ENCODE results near the gene RNU6-9.

The RNU6-9 gene

DNA sequence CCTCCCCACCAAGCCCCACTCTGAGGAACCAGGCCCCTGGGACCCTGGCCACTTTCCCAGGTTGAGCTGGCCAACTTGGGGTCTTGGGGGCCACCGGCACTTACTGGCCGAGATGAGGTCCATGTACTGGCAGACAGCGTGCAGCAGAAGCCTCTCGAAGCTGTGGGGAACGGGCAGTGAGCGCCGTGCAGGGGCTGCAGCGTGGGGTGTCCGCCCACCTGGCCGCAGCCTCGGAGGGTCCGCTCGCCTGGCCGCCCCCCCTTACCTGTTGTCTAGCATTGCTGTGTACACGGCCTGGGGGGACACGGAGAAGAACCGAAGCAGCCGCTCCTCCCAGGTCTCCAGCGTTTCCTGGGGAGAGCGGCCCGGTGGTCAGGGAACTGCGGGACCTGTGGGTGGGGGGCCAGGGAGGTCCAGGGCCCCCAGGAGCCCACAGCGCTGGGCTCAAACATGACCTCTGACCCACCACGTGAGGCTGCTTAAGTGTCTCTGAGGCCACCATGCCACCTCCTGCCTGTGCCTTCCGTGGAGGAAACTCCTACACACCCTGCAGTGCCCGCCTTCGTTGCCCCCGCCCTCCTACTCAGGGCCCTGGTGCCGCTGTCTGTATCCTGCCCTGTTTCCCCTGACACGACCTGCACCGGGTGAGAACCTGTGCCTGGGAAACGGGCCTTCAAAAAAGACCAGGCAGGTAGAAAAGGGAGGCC lies 6.2 kb downstream of the RNU6-9 start:
- DNase-seq (ENCODE audit: low read depth), result no peak

DNA sequence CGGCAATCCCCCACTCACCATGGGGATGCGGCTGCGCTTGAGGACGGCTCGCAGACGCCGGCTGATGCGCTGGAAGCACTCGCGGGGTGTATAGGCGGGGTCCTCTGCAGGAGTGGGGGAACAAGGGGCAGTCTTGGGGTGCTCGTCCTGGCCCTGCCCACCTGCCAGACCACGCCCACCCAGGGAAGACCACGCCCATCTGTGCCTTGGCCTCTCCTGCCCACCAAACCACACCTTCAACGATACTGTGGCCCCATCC lies 6.7 kb downstream of the RNU6-9 start:
- DNase-seq (ENCODE audit: low read depth), result no peak

DNA sequence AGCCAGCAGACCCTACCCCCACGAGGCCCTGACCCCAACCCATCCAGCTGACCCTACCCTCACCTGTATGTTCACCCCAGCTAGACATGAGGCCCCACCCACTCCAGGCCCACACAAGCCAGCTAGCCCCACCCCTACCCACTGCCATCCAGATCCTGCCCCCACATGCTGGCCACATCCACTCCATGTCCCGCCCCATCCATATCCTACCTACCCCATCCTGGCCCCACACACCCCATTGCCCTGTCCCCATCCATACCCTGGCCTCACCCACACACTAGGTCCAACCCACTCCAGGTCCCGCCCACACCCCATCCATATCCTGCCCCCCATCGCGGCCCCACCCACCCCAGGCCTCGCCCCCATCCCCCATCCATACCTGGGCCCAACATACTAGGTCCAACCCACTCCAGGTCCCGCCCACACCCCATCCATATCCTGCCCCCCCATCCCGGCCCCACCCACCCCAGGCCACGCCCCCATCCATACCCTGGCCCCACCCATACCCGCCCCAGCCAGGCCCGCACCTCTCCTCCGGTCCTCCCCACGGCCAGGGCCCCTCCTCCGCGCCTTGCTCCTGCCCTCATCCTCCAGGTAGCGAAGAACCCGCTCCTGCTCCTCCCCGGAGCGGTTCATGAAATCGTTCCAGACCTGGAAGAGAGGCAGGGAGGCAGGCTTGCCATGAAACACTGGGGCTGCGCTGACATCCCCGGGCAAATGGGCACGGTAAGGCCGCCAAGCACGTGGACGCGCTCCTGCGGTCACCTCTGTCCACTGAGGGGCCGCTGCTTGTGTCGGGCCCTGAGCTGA lies 7.2 kb downstream of the RNU6-9 start:
- no peak for DNase-seq (ENCODE audit: low read depth)

DNA sequence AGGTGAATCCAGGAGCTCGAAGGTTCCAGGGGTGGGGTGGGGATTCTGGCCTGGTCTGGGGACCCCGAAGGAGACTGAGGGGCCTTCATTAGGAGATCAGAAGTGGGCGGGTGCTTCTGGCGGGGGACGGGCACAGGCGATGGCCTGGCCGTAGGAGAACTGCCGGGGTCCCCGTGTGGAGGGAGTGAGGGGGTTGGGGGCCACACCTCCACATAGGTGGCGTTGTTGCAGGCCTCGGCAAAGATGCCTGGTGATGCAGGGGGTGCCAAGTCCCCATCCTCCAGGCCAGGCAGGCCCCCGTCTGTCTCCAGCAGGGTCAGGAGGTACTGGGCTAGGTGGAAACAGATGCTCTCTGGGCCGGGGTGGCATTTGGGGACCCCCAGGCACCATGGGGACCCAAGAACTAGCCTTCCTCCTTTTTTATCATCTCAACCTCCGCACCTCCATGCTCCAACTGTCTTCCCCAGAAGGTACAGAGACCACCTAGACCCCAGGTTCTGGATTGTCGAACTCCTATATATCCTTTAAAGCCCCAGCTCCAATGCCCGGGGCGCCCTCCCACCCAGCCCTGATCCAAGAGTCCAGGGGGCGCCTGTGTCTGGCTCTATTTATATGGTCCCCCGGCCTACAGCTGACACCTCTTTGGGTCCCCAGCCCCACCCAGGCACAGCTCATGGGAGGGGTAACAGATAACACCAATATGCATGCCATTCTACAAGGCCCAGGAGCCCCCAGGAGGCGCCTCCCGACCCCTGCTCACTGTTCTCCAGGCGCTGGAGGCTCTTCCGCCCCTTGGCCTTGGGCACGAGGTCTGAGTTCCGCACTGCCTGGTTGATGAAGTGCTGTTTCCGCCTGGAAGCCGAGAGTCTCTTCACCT lies 8.2 kb downstream of the RNU6-9 start:
- no peak for DNase-seq (ENCODE audit: low read depth)

DNA sequence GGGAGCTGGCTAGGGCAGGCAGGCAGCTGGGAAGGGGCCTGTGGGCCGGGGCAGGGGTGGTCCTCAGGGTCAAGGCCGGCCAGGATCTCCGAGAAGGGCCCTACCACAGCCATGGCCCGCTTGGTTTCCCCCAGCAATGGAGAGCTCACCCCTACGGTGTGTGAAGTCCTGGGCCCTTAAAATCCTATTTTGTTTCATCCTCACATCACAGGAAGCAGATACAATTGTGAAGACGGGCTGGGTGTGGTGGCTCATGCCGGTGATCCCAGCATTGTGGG lies 8.7 kb downstream of the RNU6-9 start:
- DNase-seq (ENCODE audit: low read depth), result no peak

DNA sequence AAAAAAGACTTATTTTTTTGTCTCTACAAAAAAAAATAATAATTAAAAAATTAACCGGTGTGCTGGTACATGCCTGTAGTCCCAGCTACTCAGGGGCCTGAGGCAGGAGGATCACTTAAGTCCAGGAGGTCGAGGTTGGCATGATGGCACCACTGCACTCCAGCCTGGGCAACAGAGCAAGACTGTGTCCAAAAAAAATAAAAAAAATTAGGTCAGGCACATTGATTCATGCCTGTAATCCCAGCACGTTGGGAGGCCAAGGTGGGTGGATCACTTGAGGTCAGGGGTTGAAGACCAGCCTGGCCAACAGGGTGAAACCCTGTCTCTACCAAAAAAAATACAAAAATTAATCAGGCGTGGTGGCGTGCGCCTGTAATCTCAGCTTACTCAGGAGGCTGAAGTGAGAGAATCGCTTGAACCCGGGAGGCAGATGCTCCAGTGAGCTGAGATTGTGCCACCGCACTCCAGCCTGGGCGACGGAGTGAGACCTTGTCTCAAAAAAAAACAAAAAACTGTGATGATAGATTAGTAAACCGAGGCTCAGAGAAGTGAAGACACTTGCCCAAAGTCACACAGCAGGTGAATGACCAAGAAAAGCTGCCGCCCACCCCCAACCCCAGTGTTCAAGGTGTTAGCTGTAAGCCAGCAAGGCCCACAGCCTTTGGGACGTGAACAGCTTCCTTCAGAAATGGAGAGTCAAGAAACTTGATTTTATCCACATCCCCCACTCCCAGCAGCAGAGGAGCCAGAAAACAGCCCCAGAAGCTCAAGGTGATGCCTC lies 9.4 kb downstream of the RNU6-9 start:
- DNase-seq (ENCODE audit: low read depth), result no peak

DNA sequence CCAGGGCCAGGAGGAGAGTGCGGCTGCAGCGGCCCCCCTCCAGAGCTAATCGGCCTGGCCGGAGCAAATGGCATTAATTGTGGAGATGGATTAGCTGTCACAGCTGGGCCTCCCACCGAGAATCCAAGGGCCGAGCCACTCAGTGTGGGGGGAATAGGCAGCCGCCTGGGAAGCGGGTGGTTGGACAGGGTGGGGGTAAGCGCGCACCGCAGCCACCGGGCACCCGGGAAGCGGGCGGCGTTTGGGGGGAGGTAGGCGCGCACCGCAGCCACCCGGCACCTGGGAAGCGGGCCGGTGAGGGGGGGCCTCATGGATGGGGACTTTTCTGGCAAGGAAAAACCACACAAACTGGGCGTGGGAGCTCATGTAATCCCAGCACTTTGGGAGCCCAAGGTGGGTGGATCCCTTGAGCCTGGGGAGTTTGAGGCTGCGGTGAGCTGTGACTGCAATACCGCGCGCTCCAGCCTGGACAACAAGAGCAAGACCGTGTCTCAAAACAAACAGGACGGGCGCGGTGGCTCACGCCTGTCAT lies 10.0 kb downstream of the RNU6-9 start:
- no peak for DNase-seq (ENCODE audit: low read depth)

DNA sequence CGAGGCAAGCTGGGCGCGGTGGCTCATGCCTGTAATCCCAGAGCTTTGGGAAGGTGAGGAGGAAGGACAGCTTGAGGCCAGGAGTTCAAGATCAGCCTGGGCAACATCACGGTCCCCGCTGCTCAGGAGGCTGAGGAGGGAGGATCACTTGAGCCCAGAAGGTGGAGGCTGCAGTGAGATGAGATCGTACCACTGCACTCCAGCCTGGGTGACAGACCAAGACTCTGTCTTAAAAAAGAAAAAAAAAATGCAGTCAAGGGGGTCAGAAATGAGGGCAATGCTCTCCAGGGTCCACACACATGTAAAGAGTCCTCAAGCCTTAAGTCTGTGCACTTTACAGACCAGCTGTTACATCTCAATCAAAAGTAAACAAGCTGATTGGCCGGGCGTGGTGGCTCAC lies 11.3 kb downstream of the RNU6-9 start:
- no peak for DNase-seq (ENCODE audit: low read depth)

DNA sequence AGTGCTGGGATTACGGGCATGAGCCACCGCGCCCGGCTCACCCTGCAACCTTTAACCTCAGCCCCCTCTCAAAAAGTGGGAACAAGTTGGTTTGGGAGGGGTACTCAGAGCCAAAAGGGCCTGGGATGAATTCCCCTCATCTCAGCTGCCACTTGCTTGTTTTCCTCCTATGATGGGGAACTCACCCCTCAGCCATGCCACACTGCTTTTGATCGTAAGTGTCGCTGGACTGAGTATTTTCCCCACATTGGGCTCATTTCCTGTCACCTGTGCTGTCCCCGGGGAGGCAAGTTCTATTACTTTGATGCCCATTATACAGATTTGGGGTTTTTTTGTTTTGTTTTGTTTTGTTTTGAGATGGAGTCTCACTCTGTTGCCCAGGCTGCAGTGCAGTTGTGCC lies 13.2 kb downstream of the RNU6-9 start:
- no peak for DNase-seq (ENCODE audit: low read depth)

DNA sequence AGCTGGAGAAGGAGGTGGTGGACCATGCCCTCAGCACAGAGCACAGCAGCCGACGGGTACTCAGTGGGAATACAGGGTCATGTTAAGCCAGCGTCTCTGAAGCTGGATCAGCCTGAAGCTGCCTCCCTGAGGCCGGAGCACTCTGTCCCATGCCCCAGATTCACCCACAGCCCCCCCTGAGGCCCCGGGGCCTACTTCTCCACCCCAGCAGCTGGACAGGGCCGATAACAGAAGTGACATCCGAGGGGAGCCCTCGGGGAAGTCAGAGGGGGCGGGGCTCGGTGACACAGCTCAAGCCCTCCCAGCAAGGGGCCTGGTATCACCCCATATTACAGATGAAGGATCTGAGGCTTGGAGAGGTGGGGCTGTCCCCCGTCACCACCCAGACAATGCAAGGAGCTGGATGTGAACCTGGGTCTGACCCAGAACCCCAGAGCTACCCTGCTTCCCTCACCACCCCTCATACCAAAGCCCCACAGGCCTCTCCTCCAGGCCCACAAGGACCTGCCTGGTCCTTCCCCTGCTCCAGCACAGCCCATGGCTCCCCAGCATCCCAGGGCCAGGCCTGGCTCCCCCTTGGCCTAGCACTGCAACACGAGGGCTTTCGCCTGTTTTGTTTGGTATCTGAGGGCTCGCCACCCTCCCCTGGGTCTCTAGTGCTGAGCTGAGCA lies 14.0 kb downstream of the RNU6-9 start:
- DNase-seq (ENCODE audit: low read depth), result no peak

DNA sequence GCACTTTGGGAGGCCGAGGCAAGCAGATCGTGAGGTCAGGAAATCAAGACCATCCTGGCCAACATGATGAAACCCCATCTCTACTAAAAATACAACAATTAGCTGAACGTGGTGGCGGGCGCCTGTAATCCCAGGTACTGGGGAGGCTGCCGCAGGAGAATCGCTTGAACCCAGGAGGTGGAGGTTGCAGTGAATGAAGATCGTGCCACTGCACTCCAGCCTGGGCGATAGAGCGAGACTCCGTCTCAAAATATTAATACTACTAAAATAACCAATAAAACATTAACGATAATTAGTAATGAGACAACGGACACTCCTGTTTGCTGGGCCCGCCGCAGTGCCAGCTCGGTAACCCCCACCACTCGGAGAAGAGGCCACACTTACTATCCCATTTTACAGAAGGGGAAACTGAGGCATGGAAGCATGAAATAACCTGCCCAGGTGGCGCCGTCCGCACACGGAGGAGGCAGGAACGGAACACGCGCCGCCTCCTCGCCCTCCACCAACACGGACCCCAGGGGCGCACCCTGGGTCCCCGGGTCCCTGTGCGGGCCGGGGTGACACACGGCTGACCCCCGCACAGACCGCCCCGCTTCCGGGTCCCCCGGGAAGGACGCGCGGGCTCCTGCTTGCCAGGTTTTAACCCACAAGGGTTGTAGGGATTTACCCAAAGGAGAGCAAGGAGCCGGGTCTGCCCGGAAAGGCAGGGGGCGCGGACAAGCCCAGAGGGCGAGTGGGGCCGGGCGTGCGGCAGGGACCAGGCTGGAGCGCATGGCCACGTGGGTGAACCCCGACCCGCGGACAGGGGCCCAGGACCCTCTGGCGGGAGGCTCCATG lies 18.1 kb downstream of the RNU6-9 start:
- DNase-seq (ENCODE audit: low read depth), result no peak

DNA sequence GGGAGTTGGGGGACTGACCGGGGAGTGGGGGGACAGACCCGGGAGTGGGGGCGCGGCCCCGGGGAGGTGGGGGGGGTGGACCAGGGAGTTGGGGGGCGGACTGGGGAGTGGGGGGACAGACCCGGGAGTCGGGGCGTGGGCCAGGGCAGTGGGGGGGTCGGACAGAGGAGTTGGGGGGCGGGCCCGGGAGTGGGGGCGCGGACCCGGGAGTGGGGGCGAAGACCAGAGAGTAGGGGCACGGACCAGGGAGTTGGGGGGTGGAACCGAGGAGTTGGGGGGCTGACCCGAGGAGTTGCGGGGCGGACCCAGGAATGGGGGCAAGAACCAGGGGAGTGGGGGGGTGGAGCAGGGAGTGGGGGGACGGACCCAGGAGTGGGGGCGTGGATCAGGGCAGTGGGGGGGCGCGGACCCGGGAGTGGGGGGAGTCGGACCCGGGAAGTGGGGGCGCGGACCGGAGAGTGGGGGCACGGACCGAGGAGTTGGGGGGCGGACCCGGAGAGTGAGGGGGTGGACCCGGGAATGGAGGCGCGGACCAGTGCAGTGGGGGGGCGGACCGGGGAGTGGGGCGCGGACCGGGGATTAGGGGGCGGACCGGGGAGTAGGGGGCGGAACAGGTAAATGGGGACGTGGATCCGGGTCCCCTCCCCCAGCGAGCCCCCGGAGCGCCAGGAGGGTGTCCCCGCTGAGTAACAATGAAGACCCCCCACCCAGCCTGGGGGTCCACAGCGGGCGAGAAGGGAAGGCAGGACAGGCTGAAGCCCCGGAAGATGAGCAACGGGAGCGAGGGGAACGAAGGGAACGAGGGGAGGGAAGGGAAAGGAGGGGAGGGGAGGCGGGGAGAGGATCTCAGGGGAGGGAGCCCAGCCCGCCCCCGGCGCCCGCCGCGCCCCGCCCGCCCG lies 19.1 kb downstream of the RNU6-9 start:
- DNase-seq (ENCODE audit: low read depth), result no peak

DNA sequence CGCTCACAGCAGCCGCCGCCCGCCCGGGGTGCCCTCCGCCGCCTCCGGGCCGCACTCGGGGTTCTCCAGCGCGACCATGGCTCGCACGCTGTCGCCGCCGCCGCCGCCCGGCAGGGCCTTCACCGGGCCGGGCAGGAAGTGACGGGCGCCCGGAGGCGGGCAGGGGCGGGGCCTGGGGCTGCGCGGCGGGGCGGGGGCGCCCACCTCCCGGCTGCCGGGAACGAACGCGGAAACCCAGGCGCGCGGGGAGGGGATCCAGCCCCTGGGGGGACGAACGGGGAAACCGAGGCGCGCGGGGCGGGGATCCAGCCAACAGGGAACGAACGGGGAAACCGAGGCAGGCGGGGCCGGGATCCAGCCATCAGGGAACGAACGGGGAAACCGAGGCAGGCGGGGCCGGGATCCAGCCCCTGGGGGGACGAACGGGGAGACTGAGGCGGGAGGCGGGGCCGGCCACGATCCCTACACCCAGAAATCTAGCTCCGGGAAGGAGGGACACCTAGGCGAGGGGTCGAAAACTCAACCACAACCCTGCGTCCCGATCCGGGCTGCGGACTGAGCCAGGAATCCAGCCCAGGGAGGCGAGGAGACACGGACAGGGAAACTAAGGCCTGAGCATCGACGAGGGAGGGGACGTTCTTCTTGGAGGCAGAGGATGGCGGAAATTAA lies 19.9 kb downstream of the RNU6-9 start, which contains the start of gene R3HDM4:
Gene R3HDM4 (minus strand): TSS at position 140 of the 669 bp plus-strand sequence. CDS start 62 bp downstream, at position 78.
- DNase-seq (ENCODE audit: low read depth), result peak; percentile 86

DNA sequence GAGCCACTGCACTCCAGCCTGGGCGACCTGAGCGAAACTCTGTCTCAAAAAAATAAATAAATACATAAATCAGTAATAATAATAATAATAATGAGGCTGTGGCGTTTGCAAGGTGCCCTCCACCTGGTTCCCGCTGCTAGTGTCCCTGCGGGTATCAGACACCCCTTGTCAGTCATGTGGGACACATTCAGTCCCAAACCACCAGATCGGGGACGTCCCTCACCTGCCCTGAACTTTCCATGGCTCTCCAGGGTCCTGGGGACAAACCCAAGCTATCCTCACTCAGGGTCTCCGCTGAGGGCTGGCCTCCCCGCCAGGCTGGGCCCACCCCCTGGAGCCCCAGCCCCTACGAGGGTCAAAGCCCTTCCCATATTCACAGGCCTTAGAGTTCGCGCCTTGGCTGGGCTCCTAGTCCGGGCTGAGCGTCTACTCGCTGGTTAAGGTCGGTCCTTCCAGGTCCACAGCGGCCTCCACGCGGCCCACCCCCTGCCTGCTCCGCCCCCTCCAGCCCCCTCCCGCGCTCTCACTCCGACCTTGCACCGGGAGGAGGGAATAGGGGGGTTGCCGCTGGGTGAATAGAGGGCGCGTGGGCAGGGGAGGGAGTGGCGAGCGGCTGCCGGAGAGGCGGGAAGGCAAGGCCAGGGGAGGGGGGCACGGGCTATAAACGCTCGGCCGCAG lies 23.5 kb downstream of the RNU6-9 start:
- DNase-seq (ENCODE audit: low read depth), result peak; percentile 41

DNA sequence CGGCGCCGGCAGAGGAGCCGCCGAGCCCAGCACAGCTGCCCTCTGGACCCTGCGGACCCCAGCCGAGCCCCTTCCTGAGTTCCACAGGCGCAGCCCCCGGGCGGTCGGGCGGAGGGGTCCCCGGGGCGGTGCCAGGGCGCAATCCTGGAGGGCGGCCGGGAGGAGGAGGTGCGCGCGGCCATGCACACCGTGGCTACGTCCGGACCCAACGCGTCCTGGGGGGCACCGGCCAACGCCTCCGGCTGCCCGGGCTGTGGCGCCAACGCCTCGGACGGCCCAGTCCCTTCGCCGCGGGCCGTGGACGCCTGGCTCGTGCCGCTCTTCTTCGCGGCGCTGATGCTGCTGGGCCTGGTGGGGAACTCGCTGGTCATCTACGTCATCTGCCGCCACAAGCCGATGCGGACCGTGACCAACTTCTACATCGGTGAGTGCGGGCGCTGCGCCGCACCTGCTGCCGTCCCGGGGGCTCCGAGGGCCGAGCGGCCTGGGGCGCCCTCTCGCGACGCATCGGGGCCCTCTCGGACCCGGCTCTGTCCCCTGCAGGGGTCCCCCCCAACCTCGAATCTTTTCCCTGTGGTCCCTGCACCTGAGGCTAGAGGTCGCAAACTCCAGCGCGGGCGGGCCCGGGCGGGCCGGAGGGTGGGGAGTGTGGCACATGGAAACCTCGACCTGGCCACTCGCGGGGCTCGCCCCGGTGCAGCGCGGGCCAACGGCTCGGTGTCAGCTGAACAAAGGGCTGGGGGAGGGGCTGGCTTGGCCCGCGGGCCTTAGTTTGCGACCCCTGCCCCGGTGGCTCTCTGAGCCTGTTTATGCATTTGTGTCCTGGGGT lies 24.3 kb downstream of the RNU6-9 start, which contains the start of gene KISS1R:
Gene KISS1R (plus strand): TSS at position 11 of the 829 bp plus-strand sequence. CDS start 170 bp downstream, at position 181.
- DNase-seq (ENCODE audit: low read depth), result peak; percentile 45

DNA sequence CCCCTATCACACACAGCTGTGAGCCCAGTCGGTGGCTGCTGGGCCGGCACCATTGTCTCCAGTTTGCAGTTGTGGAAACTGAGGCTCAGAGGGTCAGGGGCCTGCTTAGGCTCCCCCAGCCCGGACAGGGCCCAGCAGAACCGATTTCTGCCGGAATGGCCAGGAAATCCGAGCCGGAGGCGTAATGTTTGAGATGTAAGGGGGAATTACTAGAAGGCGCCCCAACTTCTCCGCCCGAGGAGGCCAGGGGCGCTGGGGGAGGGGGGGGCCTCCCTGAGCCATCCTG lies 24.8 kb downstream of the RNU6-9 start:
- DNase-seq (ENCODE audit: low read depth), result no peak

DNA sequence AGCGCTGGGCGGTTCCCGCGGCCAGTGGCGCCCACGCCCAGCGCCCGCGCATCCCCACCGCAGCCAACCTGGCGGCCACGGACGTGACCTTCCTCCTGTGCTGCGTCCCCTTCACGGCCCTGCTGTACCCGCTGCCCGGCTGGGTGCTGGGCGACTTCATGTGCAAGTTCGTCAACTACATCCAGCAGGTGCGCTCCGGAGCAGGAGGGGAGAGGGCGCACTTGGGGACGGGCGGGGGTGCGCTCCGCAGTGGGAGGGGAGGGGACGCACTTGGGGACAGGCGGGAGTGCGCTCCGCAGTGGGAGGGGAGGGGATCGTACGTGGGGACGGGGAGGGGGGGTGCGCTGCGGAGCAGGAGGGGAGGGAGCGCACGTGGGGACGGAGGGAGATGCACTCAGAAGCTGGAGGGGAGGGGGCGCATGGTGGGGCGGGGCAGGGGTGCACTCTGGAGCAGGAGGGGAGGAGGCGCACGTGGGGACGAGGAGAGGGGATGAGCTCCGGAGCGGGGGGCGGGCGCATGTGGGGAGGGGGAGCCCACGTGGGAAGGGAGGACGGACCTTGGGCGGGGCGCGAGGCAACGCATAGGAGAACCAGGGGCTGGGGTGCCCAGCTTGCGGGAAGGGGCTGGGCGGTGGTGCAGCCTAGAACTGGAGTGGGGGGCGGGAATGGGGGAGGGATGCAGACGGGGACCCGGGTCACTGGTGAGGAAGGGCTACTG lies 25.4 kb downstream of the RNU6-9 start:
- peak; percentile 49 for DNase-seq (ENCODE audit: low read depth)

Data from activated T-cell treated with anti-CD3 and anti-CD28 coated beads for 48 hours (primary cell).